ENCODE measurements around the gene KCNIP2.

KCNIP2 gene

DNA sequence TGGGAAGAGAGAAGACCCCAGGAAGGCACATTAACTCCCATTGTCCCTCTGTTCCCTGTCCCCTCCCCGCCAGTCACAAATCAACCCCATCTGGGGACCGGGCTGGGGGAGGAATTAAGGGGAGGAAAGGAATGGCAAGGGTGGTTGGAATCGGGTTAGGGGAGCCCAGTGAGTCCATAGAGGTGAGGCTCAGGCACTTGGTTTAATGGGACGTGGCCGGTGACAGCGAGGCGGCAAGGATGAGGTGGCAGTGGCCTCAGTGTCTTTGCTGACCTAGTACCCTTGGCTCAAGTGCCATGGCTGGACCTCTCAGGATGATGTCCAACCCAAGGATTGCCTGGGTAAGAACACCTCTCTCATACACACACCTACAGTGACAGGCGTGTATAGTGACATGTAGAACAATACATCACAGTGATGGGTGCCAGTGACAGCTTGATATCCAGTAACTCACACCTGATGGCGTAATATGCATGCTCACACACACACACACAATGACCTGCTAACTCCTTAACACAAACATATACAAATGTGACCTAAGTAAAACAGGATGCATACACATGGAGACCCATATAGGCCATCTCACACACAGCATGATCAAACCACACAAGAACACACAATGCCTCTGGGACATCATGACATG, 12.3 kb downstream of the KCNIP2 start:
- TF ChIP-seq TAF1 (IDR thresholded peaks at IDR 0.05; ENCODE audit: borderline replicate concordance, insufficient read depth, low read length), result no peak
- no peak for TF ChIP-seq FOXP2 (optimal IDR thresholded peaks at IDR 0.05; ENCODE audit: borderline replicate concordance, extremely low read depth, extremely low read length, insufficient read depth)
- TF ChIP-seq, protein P1, sequence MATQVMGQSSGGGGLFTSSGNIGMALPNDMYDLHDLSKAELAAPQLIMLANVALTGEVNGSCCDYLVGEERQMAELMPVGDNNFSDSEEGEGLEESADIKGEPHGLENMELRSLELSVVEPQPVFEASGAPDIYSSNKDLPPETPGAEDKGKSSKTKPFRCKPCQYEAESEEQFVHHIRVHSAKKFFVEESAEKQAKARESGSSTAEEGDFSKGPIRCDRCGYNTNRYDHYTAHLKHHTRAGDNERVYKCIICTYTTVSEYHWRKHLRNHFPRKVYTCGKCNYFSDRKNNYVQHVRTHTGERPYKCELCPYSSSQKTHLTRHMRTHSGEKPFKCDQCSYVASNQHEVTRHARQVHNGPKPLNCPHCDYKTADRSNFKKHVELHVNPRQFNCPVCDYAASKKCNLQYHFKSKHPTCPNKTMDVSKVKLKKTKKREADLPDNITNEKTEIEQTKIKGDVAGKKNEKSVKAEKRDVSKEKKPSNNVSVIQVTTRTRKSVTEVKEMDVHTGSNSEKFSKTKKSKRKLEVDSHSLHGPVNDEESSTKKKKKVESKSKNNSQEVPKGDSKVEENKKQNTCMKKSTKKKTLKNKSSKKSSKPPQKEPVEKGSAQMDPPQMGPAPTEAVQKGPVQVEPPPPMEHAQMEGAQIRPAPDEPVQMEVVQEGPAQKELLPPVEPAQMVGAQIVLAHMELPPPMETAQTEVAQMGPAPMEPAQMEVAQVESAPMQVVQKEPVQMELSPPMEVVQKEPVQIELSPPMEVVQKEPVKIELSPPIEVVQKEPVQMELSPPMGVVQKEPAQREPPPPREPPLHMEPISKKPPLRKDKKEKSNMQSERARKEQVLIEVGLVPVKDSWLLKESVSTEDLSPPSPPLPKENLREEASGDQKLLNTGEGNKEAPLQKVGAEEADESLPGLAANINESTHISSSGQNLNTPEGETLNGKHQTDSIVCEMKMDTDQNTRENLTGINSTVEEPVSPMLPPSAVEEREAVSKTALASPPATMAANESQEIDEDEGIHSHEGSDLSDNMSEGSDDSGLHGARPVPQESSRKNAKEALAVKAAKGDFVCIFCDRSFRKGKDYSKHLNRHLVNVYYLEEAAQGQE (IDR thresholded peaks at IDR 0.05; ENCODE audit: insufficient read depth in 1 of 2, low read depth in 2 of 2, low read length in 2 of 2), result no peak
- no peak for TF ChIP-seq POLR2AphosphoS5 (IDR thresholded peaks at IDR 0.05; ENCODE audit: low read depth, low read length)
- no peak for TF ChIP-seq SIN3A (IDR thresholded peaks at IDR 0.05; ENCODE audit: borderline replicate concordance, insufficient read depth, low read length)

DNA sequence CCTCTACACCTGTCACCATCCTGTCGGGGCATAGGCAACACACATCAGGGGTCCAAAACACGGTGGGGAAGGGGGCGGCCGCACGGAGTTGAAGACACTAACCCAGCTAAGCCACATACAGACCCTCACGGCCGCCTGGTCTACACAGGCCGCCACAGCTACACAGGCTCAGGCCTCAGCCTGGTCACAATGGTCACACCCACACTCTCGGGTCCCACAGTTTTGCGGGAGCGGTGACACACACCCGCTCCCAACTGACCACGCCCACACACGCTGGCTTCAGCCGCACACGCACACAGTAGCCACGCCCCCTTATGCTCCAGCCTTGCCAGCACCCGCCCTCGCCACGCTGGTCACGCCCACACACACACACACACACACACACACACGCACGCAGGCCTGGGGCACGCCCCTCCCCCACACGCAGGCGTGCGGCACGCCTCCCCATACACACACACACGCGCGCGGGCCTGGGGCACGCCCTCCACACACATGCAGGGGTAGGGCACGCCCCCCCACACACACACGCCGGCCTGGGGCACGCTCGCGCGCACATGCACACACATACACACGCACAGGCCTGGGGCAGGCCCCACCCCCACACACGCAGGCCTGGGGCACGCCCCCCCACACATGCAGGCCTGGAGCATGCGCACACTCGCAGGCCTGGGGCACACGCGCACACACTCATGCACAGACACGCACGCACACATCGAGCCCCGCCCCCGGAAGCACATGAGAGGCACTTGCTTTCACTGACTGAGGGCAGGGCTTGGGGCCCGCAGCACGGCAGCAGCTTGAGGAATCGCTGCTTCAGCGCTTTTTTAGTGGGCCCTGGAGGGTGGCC, 13.1 kb downstream of the KCNIP2 start:
- TF ChIP-seq FOXP2 (optimal IDR thresholded peaks at IDR 0.05; ENCODE audit: borderline replicate concordance, extremely low read depth, extremely low read length, insufficient read depth) (peak; percentile 95), POLR2AphosphoS5 (IDR thresholded peaks at IDR 0.05; ENCODE audit: low read depth, low read length) (no peak)

DNA sequence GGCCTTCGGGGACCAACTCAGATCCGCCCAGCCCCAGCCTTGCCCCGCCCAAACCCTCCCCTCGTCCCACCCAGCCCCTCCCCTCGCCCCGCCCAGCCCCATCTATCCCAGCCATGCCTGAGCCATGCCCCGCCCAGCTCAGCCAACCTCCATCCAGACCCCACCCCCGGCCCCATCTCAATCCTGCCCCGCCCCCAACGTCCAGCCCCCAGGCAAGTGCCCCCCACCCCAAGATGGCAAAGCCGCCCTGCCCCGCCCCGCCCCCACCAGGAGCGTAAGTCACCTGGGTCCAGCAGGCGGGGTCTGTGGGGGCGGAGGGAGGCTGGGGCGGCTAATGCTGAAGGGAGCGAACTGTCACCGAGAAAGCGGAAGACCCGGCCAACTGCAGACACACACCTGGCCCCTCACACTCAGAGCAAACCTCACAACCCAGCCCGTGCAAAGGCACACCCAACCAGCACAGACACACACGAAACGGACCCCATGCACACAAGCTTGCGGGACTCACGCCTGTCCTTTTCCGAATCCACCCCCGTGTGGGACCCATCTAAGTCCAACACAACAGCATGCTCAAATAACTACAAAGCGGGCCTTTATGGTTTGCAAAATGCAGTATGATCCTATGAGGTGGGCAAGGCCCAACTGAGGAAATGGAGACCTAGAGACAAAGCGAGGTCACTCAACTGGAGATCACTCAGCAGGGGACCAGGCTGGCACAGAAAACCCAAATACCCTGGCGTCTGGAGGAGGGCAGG, 13.9 kb downstream of the KCNIP2 start:
- TF ChIP-seq TAF1 (IDR thresholded peaks at IDR 0.05; ENCODE audit: borderline replicate concordance, insufficient read depth, low read length) (no peak), SIN3A (IDR thresholded peaks at IDR 0.05; ENCODE audit: borderline replicate concordance, insufficient read depth, low read length) (no peak), FOXP2 (optimal IDR thresholded peaks at IDR 0.05; ENCODE audit: borderline replicate concordance, extremely low read depth, extremely low read length, insufficient read depth) (no peak), POLR2AphosphoS5 (IDR thresholded peaks at IDR 0.05; ENCODE audit: low read depth, low read length) (no peak)
- TF ChIP-seq, protein P1 (IDR thresholded peaks at IDR 0.05; ENCODE audit: insufficient read depth in 1 of 2, low read depth in 2 of 2, low read length in 2 of 2), result no peak

DNA sequence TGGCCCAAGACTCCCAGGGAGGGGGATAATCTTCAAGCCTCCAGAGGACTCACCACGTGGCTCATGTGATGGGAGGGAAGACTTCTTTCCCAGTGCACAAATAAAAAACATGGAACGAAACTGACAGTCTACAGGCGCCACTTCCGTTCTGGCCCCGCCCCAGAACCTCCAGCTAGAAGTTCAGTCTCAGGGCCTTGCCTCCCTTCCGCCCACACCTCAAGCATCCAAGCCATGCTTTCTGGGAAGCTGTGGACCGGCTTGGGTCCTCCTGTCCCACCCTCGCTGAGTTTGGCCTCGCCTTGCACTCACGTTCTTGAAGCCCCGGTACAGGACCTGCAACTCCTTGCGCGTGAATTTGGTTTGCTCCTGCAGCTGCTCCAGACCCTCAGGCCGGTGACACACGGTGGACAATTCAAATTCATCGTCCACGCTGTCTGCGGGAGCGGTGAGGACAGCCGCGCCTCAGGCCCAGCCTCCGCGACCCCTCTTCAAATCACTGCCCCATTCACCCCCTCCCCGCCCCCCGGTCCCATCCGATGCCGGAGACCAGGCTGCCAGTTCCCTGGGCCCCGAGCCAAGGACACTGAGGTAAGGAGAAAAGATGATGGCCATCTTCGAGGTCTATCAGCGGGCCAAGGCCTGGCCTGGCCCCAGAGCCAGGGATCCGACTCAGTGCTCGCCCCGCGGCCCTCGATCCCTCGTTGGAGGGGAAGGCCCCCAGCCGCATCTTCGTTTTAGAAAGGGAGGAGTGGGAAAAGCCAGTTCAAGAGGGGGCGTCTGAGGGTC, 14.6 kb downstream of the KCNIP2 start:
- no peak for TF ChIP-seq FOXP2 (optimal IDR thresholded peaks at IDR 0.05; ENCODE audit: borderline replicate concordance, extremely low read depth, extremely low read length, insufficient read depth)

DNA sequence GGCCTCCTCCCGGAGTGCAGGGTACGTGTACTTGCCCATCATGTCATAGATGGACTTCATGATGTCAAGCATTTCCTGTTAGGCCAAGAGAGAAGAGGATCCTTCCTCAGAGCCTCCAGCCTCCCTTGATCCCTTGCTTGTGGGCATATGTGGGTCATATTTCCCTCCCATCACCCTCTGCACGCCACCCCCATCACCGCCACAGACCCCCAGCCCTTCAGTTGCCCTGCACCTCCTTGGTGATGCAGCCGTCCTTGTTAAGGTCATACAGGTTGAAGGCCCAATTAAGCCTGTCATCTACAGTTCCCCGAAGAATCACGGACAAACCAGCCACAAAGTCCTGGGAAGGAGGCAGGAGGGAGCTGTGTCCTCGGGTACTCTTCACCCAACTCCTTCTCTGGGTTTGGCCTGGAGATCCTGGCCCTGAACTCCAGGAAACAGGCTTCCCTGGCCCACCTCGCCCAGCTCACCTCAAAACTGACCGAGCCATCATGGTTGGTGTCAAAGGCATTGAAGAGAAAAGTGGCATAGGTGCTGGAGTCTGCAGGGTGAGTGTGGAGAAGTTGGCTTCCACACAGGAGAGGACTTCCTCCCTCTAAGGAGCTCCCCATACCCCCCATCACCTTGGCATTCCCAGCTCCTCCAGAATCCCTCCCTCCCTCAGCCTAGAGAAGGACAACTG, 15.5 kb downstream of the KCNIP2 start:
- TF ChIP-seq POLR2AphosphoS5 (IDR thresholded peaks at IDR 0.05; ENCODE audit: low read depth, low read length) (no peak), FOXP2 (optimal IDR thresholded peaks at IDR 0.05; ENCODE audit: borderline replicate concordance, extremely low read depth, extremely low read length, insufficient read depth) (no peak), TAF1 (IDR thresholded peaks at IDR 0.05; ENCODE audit: borderline replicate concordance, insufficient read depth, low read length) (no peak), SIN3A (IDR thresholded peaks at IDR 0.05; ENCODE audit: borderline replicate concordance, insufficient read depth, low read length) (no peak)
- TF ChIP-seq, protein P1 (IDR thresholded peaks at IDR 0.05; ENCODE audit: insufficient read depth in 1 of 2, low read depth in 2 of 2, low read length in 2 of 2), result no peak
